ENCODE measurements around the gene BSDC1. TPM values are rescaled to one million over a fixed set of nuclear protein-coding genes. Genes with fewer than 3 reads are reported as not detected.

Gene BSDC1
- total and polyA plus RNA-seq, 8 donors, result 35.9 to 56.9 (median 43.4) TPM

- ATAC-seq, result peak in 1 of 4 donors; percentile 12
- no peak for FAIRE-seq
- H3K27me3 ChIP-seq, result no peaks in the 10 kb centered on the region
- H3K36me3 ChIP-seq, result peaks cover 2 to 87% (median 59%) of the 10 kb centered on the region in 3 donors
- DNase-seq, result peak in 1 of 6 donors; percentile 16
- intact Hi-C loops (cut with DNase I), result no loop called here
- no peak overlapping the region for H3K4me3 ChIP-seq
- no peaks in the 10 kb centered on the region for H3K9me3 ChIP-seq
- no peak overlapping the region for H3K27ac ChIP-seq
- TF ChIP-seq CTCF (IDR thresholded peaks at IDR 0.05), result no peak
- 90 to 96% methylated on average over 12 of the region's 12 CpGs for WGBS, 2 donors
- H3K4me1 ChIP-seq, result no peaks in the 10 kb centered on the region
These were observed 16.6 kb downstream of the BSDC1 start for GRCh38 chr1:32377541-32378220.

GRCh38 chr1:32376199-32376598 is 18.0 kb downstream of the BSDC1 start:
- TF ChIP-seq CTCF (IDR thresholded peaks at IDR 0.05), result no peak

GRCh38 chr1:32373996-32374592 is 20.1 kb downstream of the BSDC1 start:
- WGBS, 2 donors, result 33 to 39% methylated on average over 1 of the region's 1 CpG
- Histone ChIP-seq H3K36me3 (peaks cover 0 to 61% (median 50%) of the 10 kb centered on the region in 3 donors), H3K4me1 (no peaks in the 10 kb centered on the region), H3K9me3 (no peaks in the 10 kb centered on the region), H3K27ac (no peak overlapping the region), H3K27me3 (no peaks in the 10 kb centered on the region), H3K4me3 (no peak overlapping the region)
- ATAC-seq, result no peak
- FAIRE-seq, result no peak
- no peak for TF ChIP-seq CTCF (IDR thresholded peaks at IDR 0.05)
- DNase-seq, result no peak
- intact Hi-C loops (cut with DNase I), result no loop called here

More at GRCh38 chr1:32376199-32376598, 18.0 kb downstream of the BSDC1 start:
- Histone ChIP-seq H3K27me3 (no peaks in the 10 kb centered on the region), H3K4me3 (no peak overlapping the region), H3K4me1 (no peaks in the 10 kb centered on the region), H3K36me3 (peaks cover 0 to 79% (median 59%) of the 10 kb centered on the region in 3 donors), H3K27ac (no peak overlapping the region), H3K9me3 (no peaks in the 10 kb centered on the region)
- ATAC-seq, result no peak
- 96 to 98% methylated on average over 11 of the region's 11 CpGs for WGBS, 2 donors
- no peak for FAIRE-seq
- DNase-seq, result no peak
- intact Hi-C loops (cut with DNase I), result no loop called here

- WGBS, 2 donors, result 92 to 94% methylated on average over 5 of the region's 5 CpGs
- no peak overlapping the region for H3K27ac ChIP-seq
- H3K36me3 ChIP-seq, result peaks cover 2 to 60% (median 33%) of the 10 kb centered on the region in 3 donors
- no peaks in the 10 kb centered on the region for H3K9me3 ChIP-seq
- ATAC-seq (peak in 3 of 4 donors; percentile 7 to 33 (median 29)), DNase-seq (no peak), FAIRE-seq (no peak)
- TF ChIP-seq CTCF (IDR thresholded peaks at IDR 0.05), result no peak
- intact Hi-C loops (cut with DNase I), result no loop called here
- H3K4me1 ChIP-seq, result no peaks in the 10 kb centered on the region
- no peak overlapping the region for H3K4me3 ChIP-seq
- H3K27me3 ChIP-seq, result no peaks in the 10 kb centered on the region
These were observed 22.0 kb downstream of the BSDC1 start for GRCh38 chr1:32372149-32372756.

Measured in pancreas (tissue), 10 donors.